ENCODE results near the gene GABARAPL1.

- peak; percentile 86 for TF ChIP-seq CTCF (IDR thresholded peaks at IDR 0.05; ENCODE audit: insufficient read depth, low read length)
- no peak for TF ChIP-seq POLR2AphosphoS5 (IDR thresholded peaks at IDR 0.05; ENCODE audit: low read depth)
- TF ChIP-seq REST (IDR thresholded peaks at IDR 0.05; ENCODE audit: insufficient replicate concordance, low read depth) = no peak
- no peak for TF ChIP-seq GABPA (IDR thresholded peaks at IDR 0.05; ENCODE audit: low read depth)
- no peak for TF ChIP-seq SPI1 (IDR thresholded peaks at IDR 0.05; ENCODE audit: borderline replicate concordance, low read depth)
These were observed 21.9 kb upstream of the GABARAPL1 start for GRCh38 chr12:10190558-10191388.

All from HL-60 (cell line).